Stimulated activated naive CD8-positive, alpha-beta T cell treated with anti-CD3 and anti-CD28 coated beads, Interleukin-15, Interleukin-2, amounts not matched to agents 100 ng/mL and 50 ng/mL, for 24 hours (primary cell): ENCODE results near the gene B3GALT6.

Experiments used
- H3K27ac Mint-ChIP-seq: one replicate; pipeline ENCODE4 v1.8.0; 2021; ENCODE audit warnings: mild to moderate bottlenecking, mixed read lengths
- H3K27me3 Mint-ChIP-seq: one replicate; pipeline ENCODE4 v1.8.0; 2021; ENCODE audit warnings: mixed read lengths
- H3K36me3 Mint-ChIP-seq: one replicate; pipeline ENCODE4 v1.8.0; 2021; ENCODE audit warnings: low read depth, mixed read lengths
- H3K4me1 Mint-ChIP-seq: one replicate; pipeline ENCODE4 v1.8.0; 2021; ENCODE audit warnings: low read depth, mixed read lengths
- H3K4me3 Mint-ChIP-seq: one replicate; pipeline ENCODE4 v1.8.0; 2021; ENCODE audit warnings: mild to moderate bottlenecking, mixed read lengths
- H3K9me3 Mint-ChIP-seq: one replicate; pipeline ENCODE4 v1.8.0; 2021; ENCODE audit warnings: mixed read lengths

The B3GALT6 gene

GRCh38 chr1:1253314-1253713 is 21.3 kb downstream of the B3GALT6 start:
- no peak overlapping the region for H3K4me3 Mint-ChIP-seq
- no peaks in the 10 kb centered on the region for H3K9me3 Mint-ChIP-seq
- H3K27ac Mint-ChIP-seq, result no peak overlapping the region
- no peaks in the 10 kb centered on the region for H3K27me3 Mint-ChIP-seq
- H3K36me3 Mint-ChIP-seq, result peaks cover 25% of the 10 kb centered on the region
- H3K4me1 Mint-ChIP-seq, result peaks cover 18% of the 10 kb centered on the region

GRCh38 chr1:1253972-1254666 is 22.1 kb downstream of the B3GALT6 start:
- H3K27me3 Mint-ChIP-seq, result no peaks in the 10 kb centered on the region
- H3K4me1 Mint-ChIP-seq, result peaks cover 18% of the 10 kb centered on the region
- H3K9me3 Mint-ChIP-seq, result no peaks in the 10 kb centered on the region
- peaks cover 25% of the 10 kb centered on the region for H3K36me3 Mint-ChIP-seq
- H3K27ac Mint-ChIP-seq, result no peak overlapping the region
- H3K4me3 Mint-ChIP-seq, result no peak overlapping the region

GRCh38 chr1:1254667-1254998 is 22.6 kb downstream of the B3GALT6 start:
- H3K9me3 Mint-ChIP-seq, result no peaks in the 10 kb centered on the region
- H3K4me3 Mint-ChIP-seq, result no peak overlapping the region
- peaks cover 16% of the 10 kb centered on the region for H3K4me1 Mint-ChIP-seq
- no peak overlapping the region for H3K27ac Mint-ChIP-seq
- peaks cover 30% of the 10 kb centered on the region for H3K36me3 Mint-ChIP-seq
- no peaks in the 10 kb centered on the region for H3K27me3 Mint-ChIP-seq

- H3K4me1 Mint-ChIP-seq, result peaks cover 11% of the 10 kb centered on the region
- H3K9me3 Mint-ChIP-seq, result no peaks in the 10 kb centered on the region
- H3K27ac Mint-ChIP-seq, result no peak overlapping the region
- H3K4me3 Mint-ChIP-seq, result no peak overlapping the region
- no peaks in the 10 kb centered on the region for H3K27me3 Mint-ChIP-seq
- peaks cover 34% of the 10 kb centered on the region for H3K36me3 Mint-ChIP-seq
Observed at GRCh38 chr1:1255078-1255477, 23.0 kb downstream of the B3GALT6 start.

- Mint-ChIP-seq H3K4me3 (no peak overlapping the region), H3K4me1 (peaks cover 6% of the 10 kb centered on the region), H3K27ac (no peak overlapping the region), H3K27me3 (no peaks in the 10 kb centered on the region), H3K9me3 (no peaks in the 10 kb centered on the region), H3K36me3 (peaks cover 35% of the 10 kb centered on the region)
Observed at GRCh38 chr1:1255611-1256010, 23.6 kb downstream of the B3GALT6 start.

- Mint-ChIP-seq H3K4me3 (no peak overlapping the region), H3K27ac (no peak overlapping the region), H3K27me3 (no peaks in the 10 kb centered on the region), H3K9me3 (no peaks in the 10 kb centered on the region), H3K36me3 (peaks cover 43% of the 10 kb centered on the region), H3K4me1 (peaks cover 6% of the 10 kb centered on the region)
Observed at GRCh38 chr1:1256956-1257871, 25.2 kb downstream of the B3GALT6 start.

- H3K36me3 Mint-ChIP-seq, result peaks cover 44% of the 10 kb centered on the region
- no peak overlapping the region for H3K27ac Mint-ChIP-seq
- peaks cover 6% of the 10 kb centered on the region for H3K4me1 Mint-ChIP-seq
- no peaks in the 10 kb centered on the region for H3K9me3 Mint-ChIP-seq
- no peak overlapping the region for H3K4me3 Mint-ChIP-seq
- H3K27me3 Mint-ChIP-seq, result no peaks in the 10 kb centered on the region
Observed at GRCh38 chr1:1259119-1259488, 27.1 kb downstream of the B3GALT6 start.

GRCh38 chr1:1259540-1259939 is 27.5 kb downstream of the B3GALT6 start:
- Mint-ChIP-seq H3K4me1 (peaks cover 6% of the 10 kb centered on the region), H3K4me3 (no peak overlapping the region), H3K36me3 (peaks cover 44% of the 10 kb centered on the region), H3K9me3 (no peaks in the 10 kb centered on the region), H3K27me3 (no peaks in the 10 kb centered on the region), H3K27ac (no peak overlapping the region)

- Mint-ChIP-seq H3K4me1 (peaks cover 6% of the 10 kb centered on the region), H3K4me3 (no peak overlapping the region), H3K27me3 (no peaks in the 10 kb centered on the region), H3K36me3 (peaks cover 44% of the 10 kb centered on the region), H3K9me3 (no peaks in the 10 kb centered on the region), H3K27ac (no peak overlapping the region)
Observed at GRCh38 chr1:1259951-1260600, 28.0 kb downstream of the B3GALT6 start.

GRCh38 chr1:1260843-1261560 is 29.0 kb downstream of the B3GALT6 start:
- H3K4me1 Mint-ChIP-seq, result peaks cover 9% of the 10 kb centered on the region
- H3K36me3 Mint-ChIP-seq, result peaks cover 43% of the 10 kb centered on the region
- no peaks in the 10 kb centered on the region for H3K27me3 Mint-ChIP-seq
- H3K27ac Mint-ChIP-seq, result peak overlapping the region; percentile 22
- H3K9me3 Mint-ChIP-seq, result no peaks in the 10 kb centered on the region
- H3K4me3 Mint-ChIP-seq, result no peak overlapping the region

- H3K9me3 Mint-ChIP-seq, result no peaks in the 10 kb centered on the region
- H3K4me1 Mint-ChIP-seq, result peaks cover 11% of the 10 kb centered on the region
- H3K27ac Mint-ChIP-seq, result no peak overlapping the region
- H3K4me3 Mint-ChIP-seq, result no peak overlapping the region
- H3K36me3 Mint-ChIP-seq, result peaks cover 42% of the 10 kb centered on the region
- H3K27me3 Mint-ChIP-seq, result no peaks in the 10 kb centered on the region
Observed at GRCh38 chr1:1262071-1262470, 30.0 kb downstream of the B3GALT6 start.

- Mint-ChIP-seq H3K4me1 (peaks cover 11% of the 10 kb centered on the region), H3K27ac (no peak overlapping the region), H3K36me3 (peaks cover 39% of the 10 kb centered on the region), H3K27me3 (no peaks in the 10 kb centered on the region), H3K9me3 (no peaks in the 10 kb centered on the region), H3K4me3 (no peak overlapping the region)
Observed at GRCh38 chr1:1262758-1263157, 30.7 kb downstream of the B3GALT6 start.

GRCh38 chr1:1264026-1264425 is 32.0 kb downstream of the B3GALT6 start:
- Mint-ChIP-seq H3K27me3 (no peaks in the 10 kb centered on the region), H3K36me3 (peaks cover 42% of the 10 kb centered on the region), H3K27ac (no peak overlapping the region), H3K9me3 (no peaks in the 10 kb centered on the region), H3K4me1 (peaks cover 11% of the 10 kb centered on the region), H3K4me3 (no peak overlapping the region)

GRCh38 chr1:1264868-1265272 is 32.8 kb downstream of the B3GALT6 start:
- H3K27me3 Mint-ChIP-seq, result no peaks in the 10 kb centered on the region
- peaks cover 38% of the 10 kb centered on the region for H3K36me3 Mint-ChIP-seq
- no peak overlapping the region for H3K27ac Mint-ChIP-seq
- H3K4me3 Mint-ChIP-seq, result no peak overlapping the region
- peaks cover 15% of the 10 kb centered on the region for H3K4me1 Mint-ChIP-seq
- no peaks in the 10 kb centered on the region for H3K9me3 Mint-ChIP-seq
